GM21423 (cell line): Measurements from ENCODE around the gene KAT14.
"Not testable (repeated sequence)": the region's sequence is repeated elsewhere in the genome, so short reads cannot be mapped to it uniquely, and the experiment has no call there.

Experiments used
- ATAC-seq: cut with Tn5 transposase; IDR thresholded peaks from one replicate; pipeline ENCODE4 v1.9.1; 2021; ENCODE audit warnings: mild to moderate bottlenecking, moderate library complexity; ENCODE audit not compliant: unreplicated experiment

KAT14 gene

GRCh38 chr20:18203700-18204099 is 66.0 kb downstream of the KAT14 start:
- ATAC-seq: not testable (repeated sequence)

- ATAC-seq: no peak
Measured at GRCh38 chr20:18213002-18213401, 75.3 kb downstream of the KAT14 start.

- no peak for ATAC-seq
Measured at GRCh38 chr20:18215566-18215965, 77.9 kb downstream of the KAT14 start.

- no peak for ATAC-seq
Measured at GRCh38 chr20:18218280-18218679, 80.6 kb downstream of the KAT14 start.

GRCh38 chr20:18223409-18223808 is 85.7 kb downstream of the KAT14 start:
- no peak for ATAC-seq

- no peak for ATAC-seq
Measured at GRCh38 chr20:18224968-18225568, 87.4 kb downstream of the KAT14 start.

GRCh38 chr20:18225632-18226031 is 88.0 kb downstream of the KAT14 start:
- ATAC-seq: no peak

- not testable (repeated sequence) for ATAC-seq
Measured at GRCh38 chr20:18226741-18227140, 89.1 kb downstream of the KAT14 start.

- ATAC-seq: no peak
Measured at GRCh38 chr20:18233408-18233943, 95.8 kb downstream of the KAT14 start.
